GM18858 (cell line): Measurements from ENCODE around the gene SETSIP.
"Not testable (repeated sequence)": the region's sequence is repeated elsewhere in the genome, so short reads cannot be mapped to it uniquely, and the experiment has no call there.

Source experiments
- ATAC-seq: cut with Tn5 transposase; IDR thresholded peaks from one replicate; pipeline ENCODE4 v1.9.1; 2021; ENCODE audit not compliant: unreplicated experiment

SETSIP gene, protein sequence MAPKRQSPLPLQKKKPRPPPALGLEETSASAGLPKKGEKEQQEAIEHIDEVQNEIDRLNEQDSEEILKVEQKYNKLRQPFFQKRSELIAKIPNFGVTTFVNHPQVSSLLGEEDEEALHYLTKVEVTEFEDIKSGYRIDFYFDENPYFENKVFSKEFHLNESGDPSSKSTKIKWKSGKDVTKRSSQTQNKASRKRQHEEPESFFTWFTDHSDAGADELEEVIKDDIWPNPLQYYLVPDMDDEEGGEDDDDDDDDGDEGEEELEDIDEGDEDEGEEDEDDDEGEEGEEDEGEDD

DNA sequence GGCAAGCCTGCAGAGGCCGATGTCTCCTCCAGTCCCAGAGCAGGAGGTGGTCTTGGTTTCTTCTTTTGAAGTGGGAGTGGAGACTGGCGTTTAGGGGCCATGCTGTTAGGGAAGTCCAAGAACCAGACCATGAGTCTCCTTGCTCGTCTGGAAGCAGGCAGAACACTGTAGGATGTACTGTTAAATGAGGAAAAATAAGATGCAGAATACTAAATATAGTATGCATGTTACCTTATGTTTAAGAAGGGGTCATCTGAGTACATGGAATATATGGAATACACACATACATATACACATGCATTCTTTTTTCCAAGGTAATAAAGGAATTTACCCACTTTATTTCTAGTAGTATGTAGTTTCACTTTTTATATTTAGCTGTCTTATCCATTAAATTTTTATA, at the start of gene SETSIP:
TSS of gene SETSIP (minus strand) at position 101 of the 400 bp plus-strand sequence. CDS start at position 101, 0 bp downstream.
- no peak for ATAC-seq

GRCh38 chr1:92123868-92124267, 48.7 kb upstream of the SETSIP start:
- ATAC-seq = no peak

GRCh38 chr1:92118826-92119225, 43.6 kb upstream of the SETSIP start:
- no peak for ATAC-seq

GRCh38 chr1:92117526-92117925, 42.3 kb upstream of the SETSIP start:
- no peak for ATAC-seq

- no peak for ATAC-seq
Observed at GRCh38 chr1:92108631-92109030, 33.4 kb upstream of the SETSIP start.

GRCh38 chr1:92105546-92106081, 30.4 kb upstream of the SETSIP start:
- ATAC-seq = no peak

- no peak for ATAC-seq
Observed at GRCh38 chr1:92096317-92096716, 21.1 kb upstream of the SETSIP start.

DNA sequence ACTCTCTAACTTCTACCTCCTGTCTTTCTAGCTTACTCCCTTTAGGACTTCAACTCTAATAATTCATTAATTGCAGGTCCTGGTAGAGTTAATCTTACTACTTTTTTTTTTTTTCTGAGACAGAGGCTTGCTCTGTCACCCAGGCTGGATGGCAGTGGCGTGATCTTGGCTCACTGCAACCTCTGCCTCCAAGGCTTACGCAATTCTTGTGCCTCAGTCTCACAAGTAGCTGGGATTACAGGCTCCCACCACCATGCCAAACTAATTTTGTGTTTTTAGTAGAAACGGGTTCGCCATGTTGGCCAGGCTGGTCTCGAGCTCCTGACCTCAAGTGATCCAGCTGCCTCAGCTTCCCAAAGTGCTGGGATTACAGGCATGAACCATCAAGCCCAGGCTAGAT, 20.7 kb upstream of the SETSIP start:
- no peak for ATAC-seq

GRCh38 chr1:92094595-92094994, 19.4 kb upstream of the SETSIP start:
- ATAC-seq = no peak

DNA sequence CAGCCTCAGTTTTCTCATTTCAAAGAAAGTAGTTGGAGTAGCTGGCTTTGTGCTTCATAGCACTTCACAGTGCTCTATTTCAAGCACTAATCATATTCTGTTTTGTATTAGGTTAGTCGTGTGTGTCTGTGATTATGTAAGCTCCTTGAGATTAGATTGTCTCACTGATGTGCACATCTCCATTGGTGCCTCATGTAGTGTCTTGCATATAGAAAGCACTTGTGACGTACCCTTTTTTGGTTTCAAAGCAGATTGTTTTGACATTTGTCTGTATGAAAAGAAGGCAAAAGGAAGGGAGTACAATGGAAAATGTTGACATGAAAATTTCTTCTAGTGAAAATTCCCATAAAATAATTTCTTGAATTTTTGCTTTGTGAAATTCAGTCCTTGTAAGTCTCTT, 18.9 kb upstream of the SETSIP start:
- no peak for ATAC-seq

GRCh38 chr1:92091625-92092024, 16.4 kb upstream of the SETSIP start:
- no peak for ATAC-seq

GRCh38 chr1:92087542-92087941, 12.3 kb upstream of the SETSIP start:
- ATAC-seq = no peak

GRCh38 chr1:92085727-92086126, 10.5 kb upstream of the SETSIP start:
- no peak for ATAC-seq

DNA sequence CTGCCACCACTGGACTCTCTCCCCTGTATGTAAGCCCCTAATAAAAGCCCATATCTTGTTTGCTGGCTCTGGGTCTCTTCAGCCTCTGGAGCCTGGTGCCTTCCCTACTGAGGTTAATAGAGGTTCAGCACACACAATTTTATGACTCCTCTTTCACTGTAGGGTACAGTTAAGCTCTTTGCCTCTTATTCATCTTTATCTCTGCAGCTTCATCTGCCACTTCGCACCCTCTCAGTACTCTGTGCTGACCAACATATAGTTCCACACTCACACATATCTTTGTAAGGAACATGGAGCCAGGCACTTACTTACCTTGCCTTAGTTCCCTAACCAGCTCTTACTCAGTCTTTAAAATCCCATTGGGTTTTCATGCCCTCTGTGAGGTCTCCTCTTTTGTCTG, 9.4 kb upstream of the SETSIP start:
- no peak for ATAC-seq

GRCh38 chr1:92081031-92081430, 5.8 kb upstream of the SETSIP start:
- ATAC-seq = no peak

GRCh38 chr1:92080128-92080985, 5.1 kb upstream of the SETSIP start, which contains the start of gene BTBD8:
Gene BTBD8, plus strand, starts transcription at chr1:92080345. Its CDS starts 227 bp downstream, at chr1:92080572.
- peak; percentile 88 for ATAC-seq

DNA sequence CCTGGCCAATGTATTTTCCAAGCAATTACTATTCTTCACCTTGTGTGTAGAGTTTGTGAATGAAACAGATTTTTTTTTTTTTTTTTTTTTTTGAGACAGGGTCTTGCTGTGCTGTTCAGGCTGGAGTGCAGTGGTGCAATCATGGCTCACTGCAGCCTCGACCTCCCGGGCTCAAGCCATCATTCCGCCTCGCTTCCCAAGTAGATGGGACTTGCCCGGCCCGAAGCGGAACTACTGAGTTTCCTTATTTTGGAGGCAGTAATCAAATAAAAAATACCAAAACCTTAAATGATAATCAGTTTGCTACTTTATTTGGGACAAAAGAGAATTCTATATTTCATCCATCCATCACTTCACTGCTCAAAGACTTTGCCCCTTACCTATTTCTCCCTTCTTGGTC, 4.2 kb upstream of the SETSIP start:
- no peak for ATAC-seq

DNA sequence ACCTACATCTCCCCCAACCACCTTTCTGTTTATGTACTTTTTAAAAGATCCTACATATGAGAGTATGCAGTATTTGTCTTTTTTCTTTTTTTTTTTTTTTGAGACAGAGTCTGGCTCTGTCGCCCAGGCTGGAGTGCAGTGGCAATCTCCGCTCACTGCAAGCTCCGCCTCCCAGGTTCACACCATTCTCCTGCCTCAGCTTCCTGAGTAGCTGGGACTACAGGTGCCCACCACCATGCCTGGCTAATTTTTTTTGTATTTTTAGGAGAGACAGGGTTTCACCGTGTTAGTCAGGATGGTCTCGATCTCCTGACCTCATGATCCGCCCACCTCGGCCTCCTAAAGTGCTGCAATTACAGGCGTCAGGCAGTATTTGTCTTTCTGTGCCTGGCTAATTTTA, 2.9 kb upstream of the SETSIP start:
- ATAC-seq = not testable (repeated sequence)

DNA sequence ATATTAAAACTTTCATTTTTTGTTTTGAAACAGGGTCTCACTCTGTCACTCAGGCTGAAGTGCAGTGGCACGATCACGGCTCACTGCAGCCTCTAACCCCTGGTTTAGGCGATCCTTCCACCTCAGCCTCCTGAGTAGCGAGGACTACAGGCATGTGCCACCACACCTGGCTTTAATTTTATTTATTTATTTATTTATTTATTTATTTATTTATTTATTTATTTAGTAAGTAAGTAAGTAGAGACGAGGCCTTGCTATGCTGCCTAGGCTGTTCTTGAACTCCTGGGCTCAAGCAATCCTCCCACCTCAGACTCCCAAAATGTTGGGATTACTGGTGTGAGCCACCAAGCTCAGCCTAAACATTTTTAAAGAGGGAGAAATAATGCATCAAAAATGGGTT, 1.2 kb upstream of the SETSIP start:
- no peak for ATAC-seq

GRCh38 chr1:92074446-92074845, 765 bp downstream of the SETSIP start:
- not testable (repeated sequence) for ATAC-seq

- no peak for ATAC-seq
Observed at GRCh38 chr1:92070892-92071291, 4.3 kb downstream of the SETSIP start.

- no peak for ATAC-seq
Observed at GRCh38 chr1:92066321-92066720, 8.9 kb downstream of the SETSIP start.
